ACHN (cell line): ENCODE data around the gene SGCB.
A peak's percentile ranks its signal among the peaks of the same experiment; 100 is the strongest.

Experiments
- DNase-seq: peaks from one replicate; pipeline ENCODE4 v3.0.0-alpha.2; 2015
- in situ Hi-C: cut with HindIII; loops from 2 replicates; pipeline ENCODE4 v1.10.0; 2017; ENCODE audit warnings: low sequenced_read_pairs, low pct_ligation_motif_present, low pct_unique_long_range_greater_than_20kb

The SGCB gene

GRCh38 chr4:52035190-52035589 is 2.9 kb downstream of the SGCB start:
- in situ Hi-C loops: no loop called here
- DNase-seq: no peak

GRCh38 chr4:52032005-52032404 is 6.1 kb downstream of the SGCB start:
- in situ Hi-C loops: no loop called here

GRCh38 chr4:52028970-52029369 is 9.1 kb downstream of the SGCB start:
- in situ Hi-C loops: no loop called here

More at GRCh38 chr4:52032005-52032404, 6.1 kb downstream of the SGCB start:
- no peak for DNase-seq

GRCh38 chr4:52019936-52020657 is 18.0 kb downstream of the SGCB start, which contains the start of gene LRRC66:
Gene LRRC66 (minus strand): TSS chr4:52020363. CDS start chr4:52017613, 2,750 bp downstream.
- no peak for DNase-seq
- in situ Hi-C loops: no loop called here

More at GRCh38 chr4:52028970-52029369, 9.1 kb downstream of the SGCB start:
- DNase-seq: peak; percentile 45

- DNase-seq: no peak
- in situ Hi-C loops: no loop called here
These were observed 20.3 kb downstream of the SGCB start for GRCh38 chr4:52017814-52018213.

GRCh38 chr4:52016981-52017380 is 21.1 kb downstream of the SGCB start:
- DNase-seq: no peak
- in situ Hi-C loops: no loop called here

GRCh38 chr4:52015366-52015765 is 22.7 kb downstream of the SGCB start:
- in situ Hi-C loops: no loop called here
- peak; percentile 48 for DNase-seq

- no peak for DNase-seq
- in situ Hi-C loops: no loop called here
These were observed 23.2 kb downstream of the SGCB start for GRCh38 chr4:52014903-52015302.

- no peak for DNase-seq
- in situ Hi-C loops: no loop called here
These were observed 25.4 kb downstream of the SGCB start for GRCh38 chr4:52012651-52013050.

- in situ Hi-C loops: no loop called here
These were observed 27.1 kb downstream of the SGCB start for GRCh38 chr4:52010986-52011385.

GRCh38 chr4:52006887-52007286 is 31.2 kb downstream of the SGCB start:
- in situ Hi-C loops: no loop called here

More at GRCh38 chr4:52010986-52011385, 27.1 kb downstream of the SGCB start:
- DNase-seq: no peak

GRCh38 chr4:52005604-52006273 is 32.4 kb downstream of the SGCB start:
- in situ Hi-C loops: no loop called here
- no peak for DNase-seq

More at GRCh38 chr4:52006887-52007286, 31.2 kb downstream of the SGCB start:
- no peak for DNase-seq

GRCh38 chr4:52004414-52004813 is 33.7 kb downstream of the SGCB start:
- DNase-seq: no peak
- in situ Hi-C loops: no loop called here

GRCh38 chr4:52001616-52002015 is 36.5 kb downstream of the SGCB start:
- no peak for DNase-seq
- in situ Hi-C loops: no loop called here

- in situ Hi-C loops: no loop called here
- DNase-seq: no peak
These were observed 38.8 kb downstream of the SGCB start for GRCh38 chr4:51999250-51999649.

GRCh38 chr4:51998837-51999236 is 39.3 kb downstream of the SGCB start:
- DNase-seq: no peak

GRCh38 chr4:51997647-51998046 is 40.5 kb downstream of the SGCB start:
- in situ Hi-C loops: no loop called here
- DNase-seq: no peak

More at GRCh38 chr4:51998837-51999236, 39.3 kb downstream of the SGCB start:
- in situ Hi-C loops: no loop called here

- in situ Hi-C loops: no loop called here
These were observed 42.4 kb downstream of the SGCB start for GRCh38 chr4:51995647-51996220.

More at GRCh38 chr4:51995647-51996220, 42.4 kb downstream of the SGCB start:
- DNase-seq: no peak
